Measurements from ENCODE around the gene SDK1. TPM values are rescaled to one million over a fixed set of nuclear protein-coding genes. Genes with fewer than 3 reads are reported as not detected.

The SDK1 gene
- total RNA-seq, 1 donor, result 0.36 TPM

DNA sequence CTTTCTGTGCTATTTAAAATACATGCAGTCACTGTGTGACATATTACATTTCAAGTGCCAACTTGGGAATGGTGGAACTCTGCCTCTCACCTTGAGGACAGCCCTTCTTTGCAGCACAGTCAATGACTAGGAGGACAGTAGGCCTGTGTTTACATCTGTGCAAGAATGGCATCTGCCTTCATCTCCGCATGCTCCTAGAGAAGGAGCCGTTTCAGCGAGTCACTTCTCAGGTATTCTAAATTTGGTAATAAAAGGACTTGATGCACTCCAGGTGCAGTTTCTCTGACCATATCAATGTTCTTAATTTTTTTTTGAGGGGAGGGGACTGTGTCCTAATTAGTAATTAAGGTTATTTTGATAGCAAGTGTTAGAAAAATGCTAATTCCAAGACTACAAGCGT, 128.9 kb downstream of the SDK1 start:
- Histone ChIP-seq H3K4me2 (ENCODE audit: insufficient read depth, low read length) (no peak overlapping the region), H3K4me1 (ENCODE audit: insufficient read depth, low read length) (no peaks in the 10 kb centered on the region), H3K4me3 (ENCODE audit: insufficient read depth, low read length) (no peak overlapping the region), H2AFZ (ENCODE audit: low read length) (no peak overlapping the region), H4K20me1 (ENCODE audit: insufficient read depth, low read length) (no peaks in the 10 kb centered on the region), H3K27ac (ENCODE audit: low read depth, low read length) (no peak overlapping the region), H3K27me3 (ENCODE audit: insufficient read depth, low read length) (no peaks in the 10 kb centered on the region), H3K9me3 (ENCODE audit: low read depth, low read length) (no peaks in the 10 kb centered on the region), H3K79me2 (ENCODE audit: insufficient read depth, low read length) (no peaks in the 10 kb centered on the region), H3K36me3 (ENCODE audit: insufficient read depth, low read length) (no peaks in the 10 kb centered on the region)
- peak; percentile 9 for DNase-seq (ENCODE audit: insufficient read length, low spot score, missing footprints)
- TF ChIP-seq, protein P1, sequence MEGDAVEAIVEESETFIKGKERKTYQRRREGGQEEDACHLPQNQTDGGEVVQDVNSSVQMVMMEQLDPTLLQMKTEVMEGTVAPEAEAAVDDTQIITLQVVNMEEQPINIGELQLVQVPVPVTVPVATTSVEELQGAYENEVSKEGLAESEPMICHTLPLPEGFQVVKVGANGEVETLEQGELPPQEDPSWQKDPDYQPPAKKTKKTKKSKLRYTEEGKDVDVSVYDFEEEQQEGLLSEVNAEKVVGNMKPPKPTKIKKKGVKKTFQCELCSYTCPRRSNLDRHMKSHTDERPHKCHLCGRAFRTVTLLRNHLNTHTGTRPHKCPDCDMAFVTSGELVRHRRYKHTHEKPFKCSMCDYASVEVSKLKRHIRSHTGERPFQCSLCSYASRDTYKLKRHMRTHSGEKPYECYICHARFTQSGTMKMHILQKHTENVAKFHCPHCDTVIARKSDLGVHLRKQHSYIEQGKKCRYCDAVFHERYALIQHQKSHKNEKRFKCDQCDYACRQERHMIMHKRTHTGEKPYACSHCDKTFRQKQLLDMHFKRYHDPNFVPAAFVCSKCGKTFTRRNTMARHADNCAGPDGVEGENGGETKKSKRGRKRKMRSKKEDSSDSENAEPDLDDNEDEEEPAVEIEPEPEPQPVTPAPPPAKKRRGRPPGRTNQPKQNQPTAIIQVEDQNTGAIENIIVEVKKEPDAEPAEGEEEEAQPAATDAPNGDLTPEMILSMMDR (IDR thresholded peaks at IDR 0.05; ENCODE audit: extremely low read depth, low read depth, low read length), result no peak

DNA sequence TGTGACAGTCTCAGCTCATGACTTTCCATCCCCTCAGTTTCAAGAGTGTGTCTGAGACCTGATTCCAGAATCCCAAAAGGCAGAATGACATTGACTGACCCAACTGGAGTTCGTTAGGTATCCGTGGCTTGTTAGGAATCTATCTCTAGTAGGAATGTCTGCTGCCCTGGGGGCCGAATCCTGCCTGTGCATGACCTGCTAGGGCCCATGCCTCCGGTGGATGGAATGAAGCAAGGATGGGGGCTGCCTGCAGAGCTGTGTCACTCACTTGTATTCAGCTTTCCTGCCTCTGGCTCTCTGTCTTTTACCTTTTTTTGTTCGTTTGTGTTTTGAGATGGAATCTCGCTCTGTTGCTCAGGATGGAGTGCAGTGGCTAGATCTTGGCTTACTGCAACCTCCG, 129.5 kb downstream of the SDK1 start:
- no peak for DNase-seq (ENCODE audit: insufficient read length, low spot score, missing footprints)
- Histone ChIP-seq H3K4me1 (ENCODE audit: insufficient read depth, low read length) (no peaks in the 10 kb centered on the region), H3K36me3 (ENCODE audit: insufficient read depth, low read length) (no peaks in the 10 kb centered on the region), H3K79me2 (ENCODE audit: insufficient read depth, low read length) (no peaks in the 10 kb centered on the region), H4K20me1 (ENCODE audit: insufficient read depth, low read length) (no peaks in the 10 kb centered on the region), H3K27me3 (ENCODE audit: insufficient read depth, low read length) (no peaks in the 10 kb centered on the region), H3K27ac (ENCODE audit: low read depth, low read length) (no peak overlapping the region), H3K4me2 (ENCODE audit: insufficient read depth, low read length) (no peak overlapping the region), H3K9me3 (ENCODE audit: low read depth, low read length) (no peaks in the 10 kb centered on the region), H3K4me3 (ENCODE audit: insufficient read depth, low read length) (no peak overlapping the region), H2AFZ (ENCODE audit: low read length) (no peak overlapping the region)
- TF ChIP-seq, protein P1 (IDR thresholded peaks at IDR 0.05; ENCODE audit: extremely low read depth, low read depth, low read length), result no peak

DNA sequence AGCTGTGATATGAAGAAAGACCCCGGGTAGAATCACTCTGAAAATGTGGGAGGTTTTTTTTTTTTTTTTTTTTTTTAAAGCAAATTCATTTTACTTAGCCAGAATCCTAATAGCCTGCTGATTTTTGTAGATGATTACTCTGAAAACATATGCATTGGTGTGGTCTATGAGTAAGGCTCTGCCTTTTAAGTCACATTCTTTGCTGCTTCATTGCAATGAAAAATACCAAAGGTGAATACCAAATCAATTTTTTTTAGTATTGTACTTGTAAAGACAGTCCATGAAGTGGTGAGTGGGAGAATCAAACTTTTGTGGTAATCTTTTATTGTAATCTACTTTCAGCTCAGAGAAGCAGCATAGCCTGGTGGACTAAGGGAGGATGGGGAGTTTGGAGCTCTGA, 130.3 kb downstream of the SDK1 start:
- no peak overlapping the region for H3K4me3 ChIP-seq (ENCODE audit: insufficient read depth, low read length)
- no peaks in the 10 kb centered on the region for H3K4me1 ChIP-seq (ENCODE audit: insufficient read depth, low read length)
- no peaks in the 10 kb centered on the region for H3K79me2 ChIP-seq (ENCODE audit: insufficient read depth, low read length)
- H2AFZ ChIP-seq (ENCODE audit: low read length), result no peak overlapping the region
- no peak for DNase-seq (ENCODE audit: insufficient read length, low spot score, missing footprints)
- no peaks in the 10 kb centered on the region for H3K27me3 ChIP-seq (ENCODE audit: insufficient read depth, low read length)
- TF ChIP-seq, protein P1 (IDR thresholded peaks at IDR 0.05; ENCODE audit: extremely low read depth, low read depth, low read length), result no peak
- H3K27ac ChIP-seq (ENCODE audit: low read depth, low read length), result no peak overlapping the region
- H3K4me2 ChIP-seq (ENCODE audit: insufficient read depth, low read length), result no peak overlapping the region
- H3K36me3 ChIP-seq (ENCODE audit: insufficient read depth, low read length), result no peaks in the 10 kb centered on the region
- H4K20me1 ChIP-seq (ENCODE audit: insufficient read depth, low read length), result no peaks in the 10 kb centered on the region
- no peaks in the 10 kb centered on the region for H3K9me3 ChIP-seq (ENCODE audit: low read depth, low read length)

DNA sequence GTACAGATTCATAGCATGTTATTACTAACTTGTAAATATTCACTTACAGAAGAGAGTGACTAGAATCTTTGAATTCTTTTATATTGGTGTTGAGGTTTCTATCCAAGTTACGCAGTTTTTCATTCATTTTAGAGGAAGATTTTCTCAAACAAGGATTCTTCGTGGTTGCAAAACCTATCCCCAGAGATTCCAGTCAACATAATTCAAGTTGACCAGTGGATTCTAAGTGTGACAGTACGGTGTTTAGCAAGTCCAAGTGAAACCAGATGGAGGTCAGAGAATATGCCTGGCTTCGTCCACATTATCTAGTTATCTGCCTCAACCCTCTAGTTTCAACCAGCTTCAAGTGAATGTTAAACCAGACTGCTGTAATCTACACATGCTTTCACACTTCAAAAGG, 131.9 kb downstream of the SDK1 start:
- Histone ChIP-seq H3K79me2 (ENCODE audit: insufficient read depth, low read length) (no peaks in the 10 kb centered on the region), H2AFZ (ENCODE audit: low read length) (peak overlapping the region; percentile 20), H3K27me3 (ENCODE audit: insufficient read depth, low read length) (no peaks in the 10 kb centered on the region), H3K36me3 (ENCODE audit: insufficient read depth, low read length) (no peaks in the 10 kb centered on the region), H3K27ac (ENCODE audit: low read depth, low read length) (no peak overlapping the region), H4K20me1 (ENCODE audit: insufficient read depth, low read length) (no peaks in the 10 kb centered on the region), H3K4me1 (ENCODE audit: insufficient read depth, low read length) (no peaks in the 10 kb centered on the region), H3K4me2 (ENCODE audit: insufficient read depth, low read length) (no peak overlapping the region), H3K9me3 (ENCODE audit: low read depth, low read length) (no peaks in the 10 kb centered on the region), H3K4me3 (ENCODE audit: insufficient read depth, low read length) (no peak overlapping the region)
- no peak for DNase-seq (ENCODE audit: insufficient read length, low spot score, missing footprints)
- TF ChIP-seq, protein P1 (IDR thresholded peaks at IDR 0.05; ENCODE audit: extremely low read depth, low read depth, low read length), result no peak

Measured in osteoblast (primary cell).